Vagina (tissue), 2 donors: Measurements from ENCODE around the gene MAPK6.
A peak's percentile ranks its signal among the peaks of the same experiment; 100 is the strongest.

ENCODE experiments used
- CTCF ChIP-seq, 3 experiments: fragments of 450-650 bp in 2 of 3; fragments of 200-600 bp in 1 of 3; sonication (generic) in 1 of 3; IDR thresholded peaks; one replicate each; pipeline ENCODE4 v1.5.1; 2017 to 2019; ENCODE audit warnings: antibody characterized with exemption in 3 of 3, mild to moderate bottlenecking in 2 of 3, moderate library complexity in 2 of 3
- POLR2A ChIP-seq, 2 donors: fragments of 450-650 bp; IDR thresholded peaks; one replicate each; pipeline ENCODE4 v1.6.1; 2017; ENCODE audit warnings: antibody characterized with exemption in 2 of 2, mild to moderate bottlenecking in 2 of 2, moderate library complexity in 2 of 2
- POLR2AphosphoS5 ChIP-seq, 2 donors: sonication (generic); formaldehyde crosslinking; IDR thresholded peaks; one replicate each; pipeline ENCODE4 v1.9.0; 2017; ENCODE audit warnings: antibody characterized with exemption in 2 of 2, mild to moderate bottlenecking in 2 of 2, low read depth in 1 of 2; ENCODE audit not compliant: insufficient read depth in 1 of 2

- no peak for TF ChIP-seq POLR2AphosphoS5 (IDR thresholded peaks at IDR 0.05; ENCODE audit: insufficient read depth in 1 of 2, low read depth in 1 of 2)
- TF ChIP-seq POLR2A (IDR thresholded peaks at IDR 0.05) = no peak
- TF ChIP-seq CTCF (IDR thresholded peaks at IDR 0.05) = peak in 2 of 3 experiments; percentile 40 to 53
Observed at GRCh38 chr15:52078876-52079700, 60.1 kb downstream of the MAPK6 start.
